ENCODE data around the gene FLNC.

Gene FLNC

GRCh38 chr7:128818694-128819093 is 11.5 kb upstream of the FLNC start:
- CTCF ChIA-PET, result no interaction called here
- TF ChIP-seq HDGF (IDR thresholded peaks at IDR 0.05; ENCODE audit: borderline replicate concordance), result no peak
- TF ChIP-seq L3MBTL2 (conservative IDR thresholded peaks at IDR 0.05), result no peak
- TF ChIP-seq BHLHE40 (IDR thresholded peaks at IDR 0.05; ENCODE audit: borderline replicate concordance), result no peak
- TF ChIP-seq FOXK2 (IDR thresholded peaks at IDR 0.05), result no peak
- no peak for DNase-seq (ENCODE audit: extremely low spot score)
- POLR2A ChIA-PET, result interaction anchor here (1.1 kb wide), 1 partner anchor 13 kb away, joined by 3 read pairs; no protein-coding TSS in a partner anchor

- DNase-seq (ENCODE audit: extremely low spot score), result no peak
- ChIA-PET POLR2A (interaction anchor here (0.9 kb wide), 1 partner anchor 9 kb away, joined by 3 read pairs; no protein-coding TSS in a partner anchor), CTCF (interaction anchor here (0.7 kb wide), 1 partner anchor 10 kb away, joined by 3 read pairs; no protein-coding TSS in a partner anchor)
- TF ChIP-seq NFRKB (IDR thresholded peaks at IDR 0.05) (no peak), FOXA1 (IDR thresholded peaks at IDR 0.05) (no peak), L3MBTL2 (conservative IDR thresholded peaks at IDR 0.05) (no peak), BHLHE40 (IDR thresholded peaks at IDR 0.05; ENCODE audit: borderline replicate concordance) (no peak), PKNOX1 (IDR thresholded peaks at IDR 0.05) (no peak), TARDBP (IDR thresholded peaks at IDR 0.05) (no peak), SUZ12 (IDR thresholded peaks at IDR 0.05) (no peak), FOXM1 (IDR thresholded peaks at IDR 0.05; ENCODE audit: borderline replicate concordance) (no peak), HDGF (IDR thresholded peaks at IDR 0.05; ENCODE audit: borderline replicate concordance) (no peak), LEF1 (IDR thresholded peaks at IDR 0.05; ENCODE audit: borderline replicate concordance) (no peak)
These were observed 8.5 kb upstream of the FLNC start for GRCh38 chr7:128821724-128822123.

GRCh38 chr7:128826512-128826911 is 3.7 kb upstream of the FLNC start:
- TF ChIP-seq TARDBP (IDR thresholded peaks at IDR 0.05) (no peak), SP1 (IDR thresholded peaks at IDR 0.05) (no peak), ELF4 (IDR thresholded peaks at IDR 0.05) (no peak), L3MBTL2 (conservative IDR thresholded peaks at IDR 0.05) (no peak), ZNF384 (IDR thresholded peaks at IDR 0.05) (no peak), HDGF (IDR thresholded peaks at IDR 0.05; ENCODE audit: borderline replicate concordance) (no peak), FOXK2 (IDR thresholded peaks at IDR 0.05) (no peak), ARNT (IDR thresholded peaks at IDR 0.05) (no peak), NFRKB (IDR thresholded peaks at IDR 0.05) (no peak)
- ChIA-PET CTCF (interaction anchor here (0.7 to 1.0 kb wide), 2 partner anchors 47 to 160 kb away, joined by 3 to 8 read pairs; no protein-coding TSS in a partner anchor), POLR2A (interaction anchor here (1.2 kb wide), 1 partner anchor 34 kb away, joined by 6 read pairs; no protein-coding TSS in a partner anchor)
- no peak for DNase-seq (ENCODE audit: extremely low spot score)

- TF ChIP-seq FOXK2 (IDR thresholded peaks at IDR 0.05), result no peak
- no peak for TF ChIP-seq ELF4 (IDR thresholded peaks at IDR 0.05)
- TF ChIP-seq SUZ12 (IDR thresholded peaks at IDR 0.05), result no peak
- no peak for TF ChIP-seq LEF1 (IDR thresholded peaks at IDR 0.05; ENCODE audit: borderline replicate concordance)
- POLR2A ChIA-PET, result interaction anchor here (0.9 to 1.2 kb wide), 2 partner anchors 34 to 36 kb away, joined by 3 to 6 read pairs; no protein-coding TSS in a partner anchor
- no peak for DNase-seq (ENCODE audit: extremely low spot score)
- CTCF ChIA-PET, result interaction anchor here (0.7 to 1.0 kb wide), 2 partner anchors 46 to 161 kb away, joined by 3 to 8 read pairs; no protein-coding TSS in a partner anchor
These were observed 3.3 kb upstream of the FLNC start for GRCh38 chr7:128826916-128827247.

- POLR2A ChIA-PET, result interaction anchor here (0.9 to 1.5 kb wide), 3 partner anchors 33 to 36 kb away, joined by 3 to 6 read pairs (median 3); no protein-coding TSS in a partner anchor
- CTCF ChIA-PET, result interaction anchor here (0.6 to 1.0 kb wide), 4 partner anchors 15 to 382 kb away, joined by 3 to 8 read pairs (median 4); no protein-coding TSS in a partner anchor
- TF ChIP-seq L3MBTL2 (conservative IDR thresholded peaks at IDR 0.05) (no peak), ELF4 (IDR thresholded peaks at IDR 0.05) (no peak), LEF1 (IDR thresholded peaks at IDR 0.05; ENCODE audit: borderline replicate concordance) (no peak), FOXM1 (IDR thresholded peaks at IDR 0.05; ENCODE audit: borderline replicate concordance) (no peak), NFRKB (IDR thresholded peaks at IDR 0.05) (no peak), ZNF384 (IDR thresholded peaks at IDR 0.05) (no peak), SUZ12 (IDR thresholded peaks at IDR 0.05) (no peak), FOXA1 (IDR thresholded peaks at IDR 0.05) (no peak), BHLHE40 (IDR thresholded peaks at IDR 0.05; ENCODE audit: borderline replicate concordance) (no peak), PKNOX1 (IDR thresholded peaks at IDR 0.05) (no peak), TARDBP (IDR thresholded peaks at IDR 0.05) (no peak), ARNT (IDR thresholded peaks at IDR 0.05) (no peak), CTBP1 (IDR thresholded peaks at IDR 0.05; ENCODE audit: borderline replicate concordance) (no peak), FOXK2 (IDR thresholded peaks at IDR 0.05) (no peak), HDGF (IDR thresholded peaks at IDR 0.05; ENCODE audit: borderline replicate concordance) (no peak), SP1 (IDR thresholded peaks at IDR 0.05) (no peak)
- no peak for DNase-seq (ENCODE audit: extremely low spot score)
These were observed 2.8 kb upstream of the FLNC start for GRCh38 chr7:128827248-128827958.

GRCh38 chr7:128827971-128828711 is 2.1 kb upstream of the FLNC start:
- DNase-seq (ENCODE audit: extremely low spot score), result no peak
- TF ChIP-seq ZNF384 (IDR thresholded peaks at IDR 0.05), result no peak
- no peak for TF ChIP-seq SUZ12 (IDR thresholded peaks at IDR 0.05)
- no peak for TF ChIP-seq LEF1 (IDR thresholded peaks at IDR 0.05; ENCODE audit: borderline replicate concordance)
- no peak for TF ChIP-seq HDGF (IDR thresholded peaks at IDR 0.05; ENCODE audit: borderline replicate concordance)
- no peak for TF ChIP-seq SP1 (IDR thresholded peaks at IDR 0.05)
- TF ChIP-seq FOXM1 (IDR thresholded peaks at IDR 0.05; ENCODE audit: borderline replicate concordance), result no peak
- no peak for TF ChIP-seq TARDBP (IDR thresholded peaks at IDR 0.05)
- no peak for TF ChIP-seq L3MBTL2 (conservative IDR thresholded peaks at IDR 0.05)
- no peak for TF ChIP-seq ELF4 (IDR thresholded peaks at IDR 0.05)
- no peak for TF ChIP-seq NFRKB (IDR thresholded peaks at IDR 0.05)
- TF ChIP-seq FOXK2 (IDR thresholded peaks at IDR 0.05), result no peak
- TF ChIP-seq PKNOX1 (IDR thresholded peaks at IDR 0.05), result no peak
- TF ChIP-seq BHLHE40 (IDR thresholded peaks at IDR 0.05; ENCODE audit: borderline replicate concordance), result no peak
- no peak for TF ChIP-seq FOXA1 (IDR thresholded peaks at IDR 0.05)
- TF ChIP-seq CTBP1 (IDR thresholded peaks at IDR 0.05; ENCODE audit: borderline replicate concordance), result no peak
- ChIA-PET CTCF (interaction anchor here (1.0 kb wide), 1 partner anchor 15 kb away, joined by 4 read pairs; no protein-coding TSS in a partner anchor), POLR2A (interaction anchor here (1.0 to 1.5 kb wide), 2 partner anchors 34 to 35 kb away, joined by 3 read pairs; partner anchors contain the start of gene ATP6V1F)
